Eye (tissue), 1 donor: ENCODE data around the gene YY1.
"Not testable (repeated sequence)": the region's sequence is repeated elsewhere in the genome, so short reads cannot be mapped to it uniquely, and the experiment has no call there.

Experiments used
- DNase-seq: peaks from one replicate; pipeline ENCODE4 v3.0.0-alpha.2; 2015

The YY1 gene

GRCh38 chr14:100285021-100285912, 46.3 kb downstream of the YY1 start:
- peak; percentile 86 for DNase-seq

- no peak for DNase-seq
Observed at GRCh38 chr14:100285913-100286400, 47.0 kb downstream of the YY1 start.

- DNase-seq = no peak
Observed at GRCh38 chr14:100286484-100287191, 47.7 kb downstream of the YY1 start.

GRCh38 chr14:100287202-100287997, 48.5 kb downstream of the YY1 start:
- DNase-seq = no peak

GRCh38 chr14:100287998-100288295, 49.0 kb downstream of the YY1 start:
- not testable (repeated sequence) for DNase-seq

- no peak for DNase-seq
Observed at GRCh38 chr14:100288382-100289185, 49.6 kb downstream of the YY1 start.

- DNase-seq = no peak
Observed at GRCh38 chr14:100289916-100290606, 51.1 kb downstream of the YY1 start.

- no peak for DNase-seq
Observed at GRCh38 chr14:100290607-100291304, 51.8 kb downstream of the YY1 start.

GRCh38 chr14:100291305-100292075, 52.5 kb downstream of the YY1 start:
- no peak for DNase-seq

- DNase-seq = no peak
Observed at GRCh38 chr14:100292301-100292775, 53.4 kb downstream of the YY1 start.

- no peak for DNase-seq
Observed at GRCh38 chr14:100292776-100293461, 54.0 kb downstream of the YY1 start.

- DNase-seq = no peak
Observed at GRCh38 chr14:100293497-100294212, 54.7 kb downstream of the YY1 start.

- DNase-seq = peak; percentile 63
Observed at GRCh38 chr14:100294213-100294962, 55.4 kb downstream of the YY1 start.

- DNase-seq = no peak
Observed at GRCh38 chr14:100294963-100295330, 56.0 kb downstream of the YY1 start.

- DNase-seq = no peak
Observed at GRCh38 chr14:100295376-100296105, 56.6 kb downstream of the YY1 start.

- DNase-seq = no peak
Observed at GRCh38 chr14:100296106-100296651, 57.2 kb downstream of the YY1 start.

- not testable (repeated sequence) for DNase-seq
Observed at GRCh38 chr14:100296729-100297128, 57.8 kb downstream of the YY1 start.
